ENCODE results near the gene RIN3. TPM values are rescaled to one million over a fixed set of nuclear protein-coding genes. Genes with fewer than 3 reads are reported as not detected.

RIN3 gene
- total RNA-seq, 1 experiment from 2014 or later, result 1.5 TPM

DNA sequence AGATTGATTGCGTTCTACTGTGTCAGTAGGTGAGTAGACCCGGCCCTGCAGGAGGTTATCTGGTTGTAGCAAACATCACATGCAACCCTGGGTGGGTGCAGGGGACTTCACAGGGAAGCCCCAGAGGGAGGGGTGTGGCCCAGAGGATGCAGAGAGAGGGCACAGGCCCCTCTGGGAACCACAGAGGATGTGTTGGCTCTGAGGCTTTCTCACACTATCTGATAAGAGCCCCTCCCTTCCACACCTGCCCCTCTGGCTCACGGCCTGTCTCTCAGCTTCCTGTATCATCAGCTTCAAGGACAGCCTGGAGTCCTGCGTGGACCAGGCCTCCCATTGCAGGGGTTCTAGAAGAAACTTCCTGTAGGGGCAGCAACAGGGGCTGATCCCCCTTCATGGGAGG is 101.9 kb downstream of the RIN3 start:
- Histone ChIP-seq H4K8ac (replicated peaks; ENCODE audit: insufficient read length, low read depth, low read length) (no peak overlapping the region), H3K23me2 (ENCODE audit: insufficient read length, low read depth, low read length, poor library complexity, severe bottlenecking) (no peaks in the 10 kb centered on the region), H3K27ac (ENCODE audit: insufficient read length, low read depth, low read length) (no peak overlapping the region), H4K5ac (ENCODE audit: insufficient read length, low read depth, low read length) (no peak overlapping the region), H2BK5ac (ENCODE audit: insufficient read length, low read length) (no peak overlapping the region), H3K9ac (ENCODE audit: extremely low read depth, insufficient read length, low read length) (no peak overlapping the region), H2AFZ (ENCODE audit: low read length) (no peak overlapping the region), H3K56ac (ENCODE audit: insufficient read length, low read depth, low read length) (no peak overlapping the region), H3K4me1 (ENCODE audit: insufficient read depth, low read length) (no peaks in the 10 kb centered on the region; the same call in 1 of the 2 replicates), H4K20me1 (ENCODE audit: control insufficient read depth, insufficient read depth, insufficient read length) (no peaks in the 10 kb centered on the region), H2BK15ac (ENCODE audit: low read depth, low read length) (no peak overlapping the region), H2BK20ac (ENCODE audit: low read depth, low read length, poor library complexity, severe bottlenecking) (no peak overlapping the region), H3K14ac (ENCODE audit: insufficient read depth, low read length) (no peak overlapping the region), H2AK5ac (ENCODE audit: insufficient read length, low read length) (no peak overlapping the region), H3K27me3 (ENCODE audit: insufficient read depth, low read length) (no peaks in the 10 kb centered on the region), H2BK120ac (ENCODE audit: low read depth, low read length, poor library complexity, severe bottlenecking) (no peak overlapping the region), H3K4me2 (ENCODE audit: insufficient read depth, insufficient read length, low read length) (no peak overlapping the region), H3K23ac (ENCODE audit: insufficient read length, low read depth, low read length) (no peak overlapping the region), H3K79me2 (ENCODE audit: insufficient read depth, low read length) (no peaks in the 10 kb centered on the region), H3K4ac (ENCODE audit: low read depth, low read length) (no peak overlapping the region), H3K9me3 (ENCODE audit: control insufficient read depth, low read depth, low read length) (no peaks in the 10 kb centered on the region), H4K91ac (ENCODE audit: insufficient read length, low read depth, low read length) (no peak overlapping the region), H2BK12ac (ENCODE audit: insufficient read length, low read depth, low read length) (no peak overlapping the region), H3T11ph (ENCODE audit: low read length) (no peak overlapping the region), H3K18ac (ENCODE audit: insufficient read length, low read depth, low read length) (no peak overlapping the region), H3K79me1 (ENCODE audit: insufficient read depth, low read depth, low read length, poor library complexity, severe bottlenecking) (no peaks in the 10 kb centered on the region)
- Mint-ChIP-seq H3K27me3 (ENCODE audit: low read depth) (no peaks in the 10 kb centered on the region), H3K9me3 (peaks cover 0 to 4% of the 10 kb centered on the region in 2 experiments; a peak in 2 of 5 replicates), H3K4me3 (no peak overlapping the region), H3K36me3 (ENCODE audit: insufficient read depth in 1 of 3, low read depth in 3 of 3) (no peaks in the 10 kb centered on the region), H3K27ac (no peak overlapping the region), H3K4me1 (peaks cover 7 to 11% of the 10 kb centered on the region in 2 experiments)
- DNase-seq, result no peak
- TF ChIP-seq, protein P1, sequence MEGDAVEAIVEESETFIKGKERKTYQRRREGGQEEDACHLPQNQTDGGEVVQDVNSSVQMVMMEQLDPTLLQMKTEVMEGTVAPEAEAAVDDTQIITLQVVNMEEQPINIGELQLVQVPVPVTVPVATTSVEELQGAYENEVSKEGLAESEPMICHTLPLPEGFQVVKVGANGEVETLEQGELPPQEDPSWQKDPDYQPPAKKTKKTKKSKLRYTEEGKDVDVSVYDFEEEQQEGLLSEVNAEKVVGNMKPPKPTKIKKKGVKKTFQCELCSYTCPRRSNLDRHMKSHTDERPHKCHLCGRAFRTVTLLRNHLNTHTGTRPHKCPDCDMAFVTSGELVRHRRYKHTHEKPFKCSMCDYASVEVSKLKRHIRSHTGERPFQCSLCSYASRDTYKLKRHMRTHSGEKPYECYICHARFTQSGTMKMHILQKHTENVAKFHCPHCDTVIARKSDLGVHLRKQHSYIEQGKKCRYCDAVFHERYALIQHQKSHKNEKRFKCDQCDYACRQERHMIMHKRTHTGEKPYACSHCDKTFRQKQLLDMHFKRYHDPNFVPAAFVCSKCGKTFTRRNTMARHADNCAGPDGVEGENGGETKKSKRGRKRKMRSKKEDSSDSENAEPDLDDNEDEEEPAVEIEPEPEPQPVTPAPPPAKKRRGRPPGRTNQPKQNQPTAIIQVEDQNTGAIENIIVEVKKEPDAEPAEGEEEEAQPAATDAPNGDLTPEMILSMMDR (conservative IDR thresholded peaks at IDR 0.05), result no peak
- WGBS (ENCODE audit: extremely low coverage, insufficient read length, low lambda C conversion rate), result no CpG with 5 or more reads among the region's 4 CpGs
